ENCODE measurements around the gene DNAH2. TPM values are rescaled to one million over a fixed set of nuclear protein-coding genes. Genes with fewer than 3 reads are reported as not detected.

DNAH2 gene
- total and polyA plus RNA-seq, 2 of the 4 experiments (the other 2 are of a cell fraction) = under 0.01 to 0.02 TPM

GRCh38 chr17:7836596-7837407, 119.3 kb downstream of the DNAH2 start:
- H3K79me1 ChIP-seq (ENCODE audit: low read depth in 1 of 2, low read length in 2 of 2) = peaks cover 19 to 54% of the 10 kb centered on the region in 2 experiments
- peaks cover 8% of the 10 kb centered on the region; the same call in 1 of the 2 replicates for H3K36me3 ChIP-seq (ENCODE audit: control insufficient read depth, insufficient read depth, low read length)
- peak overlapping the region; percentile 73 for H2AK5ac ChIP-seq (ENCODE audit: low read depth, low read length)
- peak overlapping the region; percentile 84 for H2BK20ac ChIP-seq (ENCODE audit: low read depth, low read length)
- dilution Hi-C loops (cut with HindIII; ENCODE audit: low sequenced_read_pairs, unreplicated experiment) = no loop called here
- H3K14ac ChIP-seq (replicated peaks; ENCODE audit: low read depth, low read length) = peak overlapping the region; percentile 83
- peak overlapping the region; percentile 83 for H4K91ac ChIP-seq (ENCODE audit: insufficient read depth, low read depth, low read length)
- DNase-seq (peak; percentile 95), ATAC-seq (ENCODE audit: low read depth) (peak; percentile 15)
- peak overlapping the region; percentile 90 for H3K9ac ChIP-seq (ENCODE audit: low read depth, low read length)
- H2AK9ac ChIP-seq (replicated peaks; ENCODE audit: low read depth, low read length, poor library complexity) = peak overlapping the region; percentile 98
- H4K5ac ChIP-seq (ENCODE audit: low read depth, low read length) = peak overlapping the region; percentile 16; the same call in 1 of the 2 replicates
- no peaks in the 10 kb centered on the region for H3K27me3 ChIP-seq (ENCODE audit: control insufficient read depth, insufficient read depth, low read length)
- peak overlapping the region; percentile 86 for H3K4ac ChIP-seq (ENCODE audit: low read depth, low read length)
- in situ Hi-C loops (cut with MboI; ENCODE audit: low sequenced_read_pairs) = no loop called here
- H3K23ac ChIP-seq (ENCODE audit: low read depth, low read length) = peak overlapping the region; percentile 87
- peak overlapping the region; percentile 9 to 85; a peak in 3 of 4 replicates for H4K8ac ChIP-seq (ENCODE audit: low read depth in 2 of 2, low read length in 2 of 2)
- H3K18ac ChIP-seq (ENCODE audit: low read depth, low read length) = peak overlapping the region; percentile 32
- peaks cover 38% of the 10 kb centered on the region for H4K20me1 ChIP-seq (ENCODE audit: insufficient read depth, low read length)
- no TSS peak for BruUV-seq (replicated peaks)
- intact Hi-C loops (cut with micrococcal nuclease) = loop anchor here (1.0 to 5.0 kb wide), 2 partner anchors 7 to 485 kb away; partner anchors contain the start of gene KCTD11
- POLR2A ChIA-PET (ENCODE audit: unreplicated experiment) = interaction anchor here (1.0 kb wide), 1 partner anchor 20 kb away, joined by 4 read pairs; the partner anchor contains the start of gene NAA38
- CTCF ChIA-PET = interaction anchor here (0.5 to 3.4 kb wide), 3 partner anchors 13 to 75 kb away, joined by 3 to 10 read pairs (median 4); partner anchors contain the start of gene NAA38
- peak overlapping the region; percentile 92 for H2BK5ac ChIP-seq (ENCODE audit: low read depth, low read length, poor library complexity, severe bottlenecking)
- peak overlapping the region; percentile 74 for H2BK120ac ChIP-seq (ENCODE audit: low read depth, low read length)
- no peaks in the 10 kb centered on the region for H3K9me3 ChIP-seq (ENCODE audit: control insufficient read depth, insufficient read depth, low read length)
- H3K9me1 ChIP-seq (ENCODE audit: insufficient read depth, low read length) = peaks cover 9% of the 10 kb centered on the region; the same call in 1 of the 2 replicates
- peak overlapping the region; percentile 44 for H3K56ac ChIP-seq (ENCODE audit: extremely low read depth, insufficient read depth, low read length)
- H3K4me2 ChIP-seq (ENCODE audit: low read depth, low read length) = peak overlapping the region; percentile 64
- H2BK15ac ChIP-seq (ENCODE audit: low read depth, low read length) = peak overlapping the region; percentile 95; the same call in 2 of the 3 replicates
- no CpG with 5 or more reads among the region's 19 CpGs for WGBS, 2 experiments (ENCODE audit: extremely low coverage in 2 of 2, insufficient read length in 1 of 2)
- H2AFZ ChIP-seq (replicated peaks; ENCODE audit: low read length, poor library complexity) = peak overlapping the region; percentile 98
- H3K4me3 ChIP-seq (ENCODE audit: insufficient read depth, low read depth, low read length) = peak overlapping the region; percentile 64
- peaks cover 20% of the 10 kb centered on the region for H3K4me1 ChIP-seq (ENCODE audit: control insufficient read depth, insufficient read depth, low read length)
- peak overlapping the region; percentile 89 for H3K27ac ChIP-seq (ENCODE audit: insufficient read depth, low read length)
- TF ChIP-seq USF2 (IDR thresholded peaks at IDR 0.05; ENCODE audit: low read depth, low read length) = peak; percentile 93
- TF ChIP-seq BHLHE40 (IDR thresholded peaks at IDR 0.05; ENCODE audit: low read depth, low read length) = peak; percentile 100
- peak; percentile 17; the same call in 1 of the 2 replicates for TF ChIP-seq SMC3 (IDR thresholded peaks at IDR 0.05; ENCODE audit: low read depth, low read length)
- TF ChIP-seq NFE2L2 (IDR thresholded peaks at IDR 0.05; ENCODE audit: low read depth, low read length) = no peak
- TF ChIP-seq MAZ (IDR thresholded peaks at IDR 0.05; ENCODE audit: borderline replicate concordance, low read depth, low read length) = peak; percentile 99
- TF ChIP-seq MAFK (IDR thresholded peaks at IDR 0.05; ENCODE audit: low read depth, low read length) = no peak
- no peak for TF ChIP-seq ELK1 (IDR thresholded peaks at IDR 0.05; ENCODE audit: borderline replicate concordance, low read depth, low read length)
- TF ChIP-seq RAD21 (IDR thresholded peaks at IDR 0.05; ENCODE audit: low read length) = no peak
- 0 out of 2 replicates have a peak, but pooled peaks have one; percentile 43 for TF ChIP-seq MXI1 (IDR thresholded peaks at IDR 0.05; ENCODE audit: borderline replicate concordance, low read depth, low read length)
- TF ChIP-seq CTCF (conservative IDR thresholded peaks at IDR 0.05; ENCODE audit: low read depth, low read length) = no peak
- TF ChIP-seq RFX5 (IDR thresholded peaks at IDR 0.05; ENCODE audit: low read depth, low read length) = no peak
- peak; percentile 28; the same call in 1 of the 2 replicates for TF ChIP-seq CEBPB (IDR thresholded peaks at IDR 0.05; ENCODE audit: low read depth, low read length)
